KMS-11 (cell line): Measurements from ENCODE around the gene SIRPG.

ENCODE experiments used
- H2AFZ ChIP-seq: fragments of 200-600 bp; sonication (generic); 2 replicates; pipeline ENCODE4 v1.6.1; 2016; ENCODE audit warnings: antibody characterized with exemption, mixed run types, low read depth
- H3K27ac ChIP-seq: fragments of 200-600 bp; sonication (generic); 2 replicates; pipeline ENCODE4 v1.6.1; 2016; ENCODE audit warnings: mild to moderate bottlenecking, mixed run types
- H3K27me3 ChIP-seq: fragments of 200-600 bp; sonication (generic); 2 replicates; pipeline ENCODE4 v1.6.1; 2017; ENCODE audit warnings: mild to moderate bottlenecking, low read depth, mixed run types, moderate library complexity; ENCODE audit not compliant: insufficient read depth
- H3K36me3 ChIP-seq: fragments of 200-600 bp; sonication (generic); 2 replicates; pipeline ENCODE4 v1.6.1; 2017; ENCODE audit warnings: mild to moderate bottlenecking, mixed run types; ENCODE audit not compliant: insufficient read depth
- H3K4me1 ChIP-seq: fragments of 200-600 bp; sonication (generic); 2 replicates; pipeline ENCODE4 v1.6.1; 2016; ENCODE audit warnings: mild to moderate bottlenecking, low read depth, mixed run types; ENCODE audit not compliant: poor library complexity, severe bottlenecking
- H3K4me2 ChIP-seq: fragments of 200-600 bp; sonication (generic); 2 replicates; pipeline ENCODE4 v1.7.0; 2016; ENCODE audit warnings: mild to moderate bottlenecking, mixed run types
- H3K4me3 ChIP-seq: fragments of 200-600 bp; sonication (generic); IDR thresholded peaks from 2 replicates; pipeline ENCODE4 v1.6.1; 2017; ENCODE audit warnings: low read depth, low read length, mixed read lengths; ENCODE audit not compliant: insufficient read depth
- H3K79me2 ChIP-seq: fragments of 200-600 bp; sonication (generic); 2 replicates; pipeline ENCODE4 v1.6.1; 2016; ENCODE audit warnings: low read depth, mixed run types; ENCODE audit not compliant: insufficient read depth
- H3K9ac ChIP-seq: fragments of 200-600 bp; sonication (generic); 2 replicates; pipeline ENCODE4 v1.6.1; 2016; ENCODE audit warnings: mild to moderate bottlenecking, mixed run types
- H4K20me1 ChIP-seq: fragments of 200-600 bp; sonication (generic); 2 replicates; pipeline ENCODE4 v1.6.1; 2016; ENCODE audit warnings: mild to moderate bottlenecking, mixed run types; ENCODE audit not compliant: insufficient read depth
- CTCF ChIP-seq: fragments of 200-600 bp; sonication (generic); conservative IDR thresholded peaks from 2 replicates; pipeline ENCODE4 v1.6.1; 2017; ENCODE audit warnings: low read depth, mild to moderate bottlenecking, antibody characterized with exemption, low read length, moderate library complexity, mixed read lengths

Gene SIRPG

GRCh38 chr20:1630186-1630585 lies 27.4 kb downstream of the SIRPG start:
- Histone ChIP-seq H3K4me3 (no peak overlapping the region), H3K27me3 (no peaks in the 10 kb centered on the region), H4K20me1 (no peaks in the 10 kb centered on the region), H2AFZ (no peak overlapping the region), H3K27ac (no peak overlapping the region), H3K36me3 (no peaks in the 10 kb centered on the region), H3K79me2 (no peaks in the 10 kb centered on the region), H3K4me1 (no peaks in the 10 kb centered on the region), H3K9ac (no peak overlapping the region), H3K4me2 (no peak overlapping the region)
- TF ChIP-seq CTCF = no peak

- Histone ChIP-seq H3K4me2 (no peak overlapping the region), H3K79me2 (no peaks in the 10 kb centered on the region), H2AFZ (no peak overlapping the region), H3K27ac (no peak overlapping the region), H3K36me3 (no peaks in the 10 kb centered on the region), H4K20me1 (no peaks in the 10 kb centered on the region), H3K4me3 (no peak overlapping the region), H3K27me3 (no peaks in the 10 kb centered on the region), H3K4me1 (no peaks in the 10 kb centered on the region), H3K9ac (no peak overlapping the region)
- no peak for TF ChIP-seq CTCF
Measured at GRCh38 chr20:1629321-1629720, 28.3 kb downstream of the SIRPG start.

- H3K4me1 ChIP-seq = no peaks in the 10 kb centered on the region
- H3K4me2 ChIP-seq = no peak overlapping the region
- H3K36me3 ChIP-seq = no peaks in the 10 kb centered on the region
- H3K4me3 ChIP-seq = no peak overlapping the region
- H2AFZ ChIP-seq = no peak overlapping the region
- TF ChIP-seq CTCF = no peak
- no peaks in the 10 kb centered on the region for H3K79me2 ChIP-seq
- no peaks in the 10 kb centered on the region for H4K20me1 ChIP-seq
- no peak overlapping the region for H3K9ac ChIP-seq
- no peak overlapping the region for H3K27ac ChIP-seq
- H3K27me3 ChIP-seq = no peaks in the 10 kb centered on the region
Measured at GRCh38 chr20:1628621-1629020, 29.0 kb downstream of the SIRPG start.

- no peaks in the 10 kb centered on the region for H3K4me1 ChIP-seq
- no peak overlapping the region for H3K27ac ChIP-seq
- no peaks in the 10 kb centered on the region for H4K20me1 ChIP-seq
- no peak overlapping the region for H3K4me2 ChIP-seq
- no peaks in the 10 kb centered on the region for H3K79me2 ChIP-seq
- no peak overlapping the region for H2AFZ ChIP-seq
- no peak for TF ChIP-seq CTCF
- no peak overlapping the region for H3K4me3 ChIP-seq
- H3K9ac ChIP-seq = no peak overlapping the region
- H3K36me3 ChIP-seq = no peaks in the 10 kb centered on the region
- H3K27me3 ChIP-seq = no peaks in the 10 kb centered on the region
Measured at GRCh38 chr20:1627200-1627550, 30.4 kb downstream of the SIRPG start.
